NCI-H526 (cell line): ENCODE data around the gene CCDC141.

Experiments used
- DNase-seq, 2 experiments: peaks; one replicate each; lab custom pipeline; 2025; lab: John Stamatoyannopoulos, UW

Gene CCDC141

DNA sequence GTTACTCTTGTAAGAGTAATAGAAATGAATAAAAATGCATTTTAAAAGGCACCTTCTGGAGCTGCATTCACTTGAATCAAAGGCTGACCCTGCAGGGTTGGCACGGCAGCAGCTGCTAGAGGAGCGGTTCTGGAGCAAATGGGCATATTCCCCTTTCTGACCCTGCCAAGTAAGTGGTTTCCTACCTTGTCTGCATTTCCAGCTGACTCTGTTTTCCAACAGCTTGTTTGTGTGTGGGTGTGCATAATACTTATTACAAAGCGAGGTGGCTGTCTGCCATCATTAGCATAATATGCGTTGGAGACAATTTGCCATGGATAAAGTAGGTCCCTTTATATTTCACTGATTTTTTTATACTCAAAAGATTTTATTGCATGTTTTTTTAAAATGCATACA lies 221.5 kb downstream of the CCDC141 start:
- DNase-seq, result no peak

DNA sequence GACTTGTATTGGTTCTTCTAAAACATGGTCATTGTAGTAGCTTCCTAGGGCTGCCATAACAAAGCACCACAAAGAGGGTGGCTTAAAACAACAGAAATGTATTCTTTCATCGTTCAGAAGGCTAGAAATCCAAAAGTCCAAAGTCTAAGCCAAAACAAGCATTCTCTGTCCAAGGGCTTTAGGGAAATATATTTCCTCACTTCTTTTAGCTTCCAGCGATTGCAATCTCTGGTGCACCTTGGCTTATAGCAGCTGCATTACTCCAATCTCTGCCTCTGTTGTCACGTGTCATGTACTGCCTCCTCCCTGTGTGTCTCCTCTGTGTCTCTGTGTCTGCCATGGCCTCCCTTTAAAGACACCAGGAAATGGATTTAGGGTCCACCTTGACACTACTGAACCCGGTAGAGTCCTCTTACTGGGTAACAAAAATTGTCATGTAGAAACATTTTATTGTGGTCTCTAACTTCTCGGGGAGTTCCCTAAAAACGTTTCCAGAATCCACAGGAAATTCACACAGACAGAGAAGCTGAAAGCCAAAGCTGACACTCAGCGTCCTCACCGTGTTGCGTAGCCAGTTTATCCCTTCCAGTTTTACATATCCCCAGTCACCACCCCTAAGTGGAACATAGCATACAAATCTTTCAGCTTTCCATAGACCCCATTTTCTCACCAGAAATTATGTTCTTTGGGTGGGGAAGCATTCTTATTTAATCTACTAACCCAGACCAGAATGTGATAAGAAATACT lies 222.0 kb downstream of the CCDC141 start:
- no peak for DNase-seq

- no peak for DNase-seq
Measured at GRCh38 chr2:178827111-178827510, 222.8 kb downstream of the CCDC141 start.

DNA sequence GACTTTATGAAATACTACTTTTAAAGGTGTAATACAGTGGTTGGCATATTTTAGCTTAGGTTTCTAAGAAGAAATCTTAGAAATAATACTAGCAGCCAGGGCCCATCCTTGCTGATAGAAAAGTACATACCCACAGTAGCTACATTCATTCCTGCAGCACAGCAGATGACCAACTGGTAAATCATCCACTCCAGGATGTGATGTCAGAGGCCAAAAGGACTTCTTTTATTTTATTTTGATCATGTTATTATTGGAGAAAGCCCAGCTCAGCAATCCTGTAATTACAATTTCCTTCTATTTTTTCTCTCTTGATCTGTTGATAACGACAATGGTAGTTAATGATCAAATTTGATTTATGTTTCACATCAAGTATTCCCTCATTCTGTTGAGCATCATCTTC lies 224.8 kb downstream of the CCDC141 start:
- no peak for DNase-seq

GRCh38 chr2:178824181-178824580 lies 225.8 kb downstream of the CCDC141 start:
- DNase-seq, result no peak

DNA sequence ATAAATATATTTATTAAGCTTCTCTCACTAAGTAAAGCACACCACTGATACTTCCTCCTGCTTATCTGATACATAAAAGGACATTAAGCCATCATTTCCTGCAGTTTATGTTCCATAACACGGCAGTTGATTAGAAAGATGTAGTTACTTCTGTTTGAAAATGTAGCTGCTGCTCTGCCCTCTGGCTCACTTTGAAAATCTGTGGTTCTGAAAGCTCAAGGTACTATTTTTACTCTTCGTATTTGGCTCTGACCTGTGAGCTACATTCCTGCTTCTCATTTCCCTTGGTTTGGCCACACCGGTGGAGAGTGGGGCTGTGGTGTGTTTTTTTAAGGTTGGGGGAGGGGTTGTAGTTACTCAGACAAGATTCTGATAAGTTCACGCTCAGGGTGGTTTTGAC lies 229.9 kb downstream of the CCDC141 start:
- DNase-seq, result no peak

DNA sequence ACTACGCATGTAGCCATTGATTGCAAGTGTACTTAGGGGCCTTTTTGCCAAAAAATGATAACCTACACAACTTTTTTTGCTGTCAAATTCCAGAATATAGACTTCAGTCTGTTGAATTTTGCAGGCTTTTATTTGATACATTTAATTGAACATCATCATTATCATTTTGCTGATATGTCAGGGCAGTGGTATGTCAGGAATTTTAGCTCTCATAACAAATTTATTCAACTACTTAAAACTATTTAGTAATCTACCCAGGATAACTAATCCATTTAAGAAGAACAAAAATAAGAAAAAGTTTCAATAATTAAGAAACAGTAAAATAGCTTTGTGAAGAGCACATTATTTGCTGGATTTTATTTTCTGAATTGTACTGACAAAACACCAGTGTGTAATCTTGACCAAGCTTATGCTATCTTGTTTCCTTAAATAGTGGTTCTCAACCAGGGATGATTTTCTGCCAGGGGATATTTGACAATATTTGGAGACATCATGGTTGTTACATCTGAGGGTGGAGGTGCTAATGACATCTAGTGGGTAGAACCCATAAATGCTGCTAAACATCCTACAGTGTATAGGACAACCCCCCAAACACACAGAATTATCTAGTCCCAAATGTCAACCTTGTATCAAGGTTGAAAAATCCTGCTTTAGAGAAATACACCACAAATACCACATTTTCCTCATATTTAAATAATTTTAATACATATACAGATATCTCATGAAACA lies 230.6 kb downstream of the CCDC141 start:
- DNase-seq, result no peak

- no peak for DNase-seq
Measured at GRCh38 chr2:178811901-178812300, 238.0 kb downstream of the CCDC141 start.

DNA sequence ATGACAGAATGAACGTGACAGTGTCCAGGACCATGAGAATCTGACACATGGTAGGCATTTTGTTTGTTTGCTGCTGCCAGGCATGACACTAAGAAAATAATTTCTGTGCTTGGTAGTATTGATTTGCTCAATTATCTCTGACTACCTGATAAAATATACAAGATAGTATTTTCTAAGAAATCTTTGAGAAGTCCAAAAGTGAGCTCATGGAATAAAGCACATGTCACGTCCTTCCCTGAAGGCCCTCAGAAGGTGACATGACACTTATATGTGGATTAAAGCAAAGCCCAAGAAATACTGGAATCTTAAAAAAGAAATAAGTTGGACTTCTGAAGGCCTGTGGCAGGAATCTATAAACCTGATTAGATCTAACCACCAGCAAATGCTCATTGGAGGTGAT lies 238.9 kb downstream of the CCDC141 start:
- no peak for DNase-seq

DNA sequence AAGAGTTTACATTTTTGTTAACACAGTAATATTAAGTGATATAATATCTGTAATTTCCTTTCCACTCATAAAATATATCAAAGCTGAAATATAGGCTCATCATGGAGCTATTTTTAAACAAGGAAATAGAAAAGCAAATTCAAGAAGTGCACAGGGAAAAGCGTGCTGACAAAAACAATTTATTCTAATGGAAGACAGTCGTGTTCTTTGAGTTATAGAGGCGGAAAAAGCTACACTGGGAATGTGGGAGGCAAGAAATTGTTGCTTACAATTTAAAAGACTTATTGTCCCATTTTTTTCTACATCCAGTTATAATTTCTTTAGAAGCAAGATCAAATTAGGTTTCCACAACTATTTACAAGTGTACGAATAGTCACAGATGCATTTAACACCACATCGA lies 239.5 kb downstream of the CCDC141 start:
- DNase-seq, result no peak

GRCh38 chr2:178807227-178808008 lies 242.5 kb downstream of the CCDC141 start, which contains the start of gene TTN:
TTN (minus strand) TSS chr2:178807423; CDS start chr2:178804642, 2,781 bp downstream.
- DNase-seq, result no peak

DNA sequence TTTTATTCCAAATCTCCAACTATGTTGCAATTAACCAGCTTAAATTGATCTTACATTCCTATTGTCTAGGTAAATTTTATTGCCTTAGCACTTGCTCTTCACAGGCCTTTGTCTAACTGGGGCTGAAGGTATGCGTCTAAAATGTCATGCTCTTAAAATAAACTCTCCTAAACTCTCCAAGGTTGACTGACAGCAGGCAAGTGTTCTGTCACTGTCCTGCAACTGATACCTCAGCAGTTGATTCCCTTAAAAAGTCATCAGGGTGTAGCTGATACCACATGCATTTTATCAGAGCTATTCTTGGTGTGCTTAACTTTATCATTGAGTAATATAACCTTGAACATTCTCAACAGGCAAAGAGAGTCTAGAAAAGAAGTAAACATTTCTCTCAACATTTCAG lies 243.4 kb downstream of the CCDC141 start:
- DNase-seq, result no peak

- no peak for DNase-seq
Measured at GRCh38 chr2:178805457-178805856, 244.5 kb downstream of the CCDC141 start.

DNA sequence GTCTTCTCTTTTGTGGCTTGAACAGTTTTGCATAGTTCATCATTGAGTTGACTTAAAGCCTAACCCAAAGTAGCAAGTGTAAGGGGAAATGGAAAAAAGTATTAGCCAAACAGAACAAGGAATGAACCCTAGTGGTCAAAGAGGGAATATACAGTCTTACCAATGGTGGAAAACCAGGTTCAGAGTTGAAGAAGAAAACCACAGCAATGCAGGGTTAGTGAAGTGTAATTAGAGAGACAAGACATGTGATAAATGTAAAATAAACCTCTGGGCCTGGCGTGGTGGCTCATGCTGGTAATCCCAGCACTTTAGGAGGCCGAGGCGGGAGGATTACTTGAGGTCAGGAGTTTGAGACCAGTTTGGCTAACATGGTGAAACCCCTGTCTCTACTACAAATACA lies 245.1 kb downstream of the CCDC141 start:
- DNase-seq, result peak in 1 of 2 experiments; percentile 44

- no peak for DNase-seq
Measured at GRCh38 chr2:178800510-178800909, 249.4 kb downstream of the CCDC141 start.

- no peak for DNase-seq
Measured at GRCh38 chr2:178799305-178799704, 250.6 kb downstream of the CCDC141 start.

GRCh38 chr2:178796079-178796677 lies 253.8 kb downstream of the CCDC141 start:
- DNase-seq, result peak in 1 of 2 experiments; percentile 54

- DNase-seq, result no peak
Measured at GRCh38 chr2:178787934-178788333, 262.0 kb downstream of the CCDC141 start.

DNA sequence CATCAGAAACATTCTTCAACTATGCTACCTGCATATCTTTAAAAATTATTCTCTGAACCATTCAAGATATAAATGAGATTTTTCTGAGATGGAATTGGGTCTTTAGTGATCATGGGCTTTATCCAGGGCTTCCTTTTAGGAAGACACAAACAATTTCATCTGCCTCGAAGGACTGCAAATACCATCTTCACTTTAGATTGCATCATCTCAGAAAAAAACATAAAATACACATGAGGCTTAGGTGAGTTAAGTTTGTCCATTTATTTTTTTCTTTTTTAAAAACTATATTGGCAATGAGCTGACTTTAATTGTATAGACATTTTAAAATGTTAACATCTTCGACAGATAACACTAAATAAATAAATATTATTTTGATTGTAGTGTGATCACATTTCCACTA lies 262.8 kb downstream of the CCDC141 start:
- DNase-seq, result no peak

DNA sequence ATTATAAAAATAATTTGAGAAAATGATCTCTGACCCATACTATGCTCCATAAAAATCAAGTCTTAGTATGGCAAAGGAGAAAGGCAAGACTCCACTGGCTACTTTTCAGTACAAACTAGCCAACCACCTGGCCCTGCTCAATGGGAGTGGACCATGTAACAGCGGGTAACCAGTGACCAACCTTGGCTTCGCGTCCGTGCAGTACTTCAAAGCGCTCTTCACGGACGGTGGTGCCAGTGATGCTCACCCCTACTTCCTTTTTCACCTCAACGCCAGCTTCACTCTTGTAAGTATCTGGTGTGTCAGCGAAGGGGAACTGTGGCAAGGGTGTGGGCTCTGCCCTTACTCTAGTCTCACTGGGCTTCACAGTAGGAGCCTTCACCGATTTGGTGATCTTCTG lies 266.0 kb downstream of the CCDC141 start:
- DNase-seq, result no peak

GRCh38 chr2:178782236-178782635 lies 267.7 kb downstream of the CCDC141 start:
- DNase-seq, result no peak
